Stimulated activated CD4-positive, alpha-beta T cell treated with anti-CD3 and anti-CD28 coated beads, Interleukin-1b, Interleukin-23, amount 100 ng/mL, for 4 hours (primary cell): Measurements from ENCODE around the gene PABPN1.
"Not testable (repeated sequence)": the region's sequence is repeated elsewhere in the genome, so short reads cannot be mapped to it uniquely, and the experiment has no call there.

Source experiments
- DNase-seq, 2 donors: peaks; one replicate each; pipeline ENCODE4 v3.0.0-alpha.2; 2020; ENCODE audit warnings: low read depth in 2 of 2

Gene PABPN1, protein sequence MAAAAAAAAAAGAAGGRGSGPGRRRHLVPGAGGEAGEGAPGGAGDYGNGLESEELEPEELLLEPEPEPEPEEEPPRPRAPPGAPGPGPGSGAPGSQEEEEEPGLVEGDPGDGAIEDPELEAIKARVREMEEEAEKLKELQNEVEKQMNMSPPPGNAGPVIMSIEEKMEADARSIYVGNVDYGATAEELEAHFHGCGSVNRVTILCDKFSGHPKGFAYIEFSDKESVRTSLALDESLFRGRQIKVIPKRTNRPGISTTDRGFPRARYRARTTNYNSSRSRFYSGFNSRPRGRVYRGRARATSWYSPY

GRCh38 chr14:23320584-23321571 lies at the start of gene PABPN1:
Gene PABPN1, plus strand, starts transcription at chr14:23321457. Its CDS starts 13 bp downstream, at chr14:23321470.
- peak; percentile 90 to 93 for DNase-seq

- no peak for DNase-seq
These were observed 45.8 kb upstream of the PABPN1 start for GRCh38 chr14:23275412-23275811.

- DNase-seq = no peak
These were observed 44.1 kb upstream of the PABPN1 start for GRCh38 chr14:23277189-23277588.

GRCh38 chr14:23277928-23278327 lies 43.3 kb upstream of the PABPN1 start:
- DNase-seq = not testable (repeated sequence)

DNA sequence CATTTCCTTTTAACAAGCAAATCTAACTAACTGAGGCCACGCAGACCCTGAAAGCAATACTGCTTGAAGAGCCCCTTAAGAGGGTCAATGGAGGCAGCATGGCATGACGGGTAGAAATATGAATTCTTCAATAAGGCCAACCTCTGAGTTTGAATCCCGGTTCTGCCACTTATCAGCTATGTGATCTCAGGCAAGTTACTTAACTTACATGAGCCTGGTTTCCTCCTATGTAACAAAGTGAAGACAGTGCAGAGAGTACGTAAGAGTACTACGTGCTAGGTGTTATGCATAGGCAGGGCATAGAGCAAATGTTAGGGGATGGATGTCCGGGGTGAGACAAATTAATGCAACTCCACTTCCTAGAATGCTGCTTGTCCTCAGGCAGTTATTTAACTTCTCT lies 40.0 kb upstream of the PABPN1 start:
- no peak for DNase-seq

- no peak for DNase-seq
These were observed 36.4 kb upstream of the PABPN1 start for GRCh38 chr14:23284654-23285529.

GRCh38 chr14:23285530-23286019 lies 35.7 kb upstream of the PABPN1 start:
- DNase-seq = peak in 1 of 2 donors; percentile 15

DNA sequence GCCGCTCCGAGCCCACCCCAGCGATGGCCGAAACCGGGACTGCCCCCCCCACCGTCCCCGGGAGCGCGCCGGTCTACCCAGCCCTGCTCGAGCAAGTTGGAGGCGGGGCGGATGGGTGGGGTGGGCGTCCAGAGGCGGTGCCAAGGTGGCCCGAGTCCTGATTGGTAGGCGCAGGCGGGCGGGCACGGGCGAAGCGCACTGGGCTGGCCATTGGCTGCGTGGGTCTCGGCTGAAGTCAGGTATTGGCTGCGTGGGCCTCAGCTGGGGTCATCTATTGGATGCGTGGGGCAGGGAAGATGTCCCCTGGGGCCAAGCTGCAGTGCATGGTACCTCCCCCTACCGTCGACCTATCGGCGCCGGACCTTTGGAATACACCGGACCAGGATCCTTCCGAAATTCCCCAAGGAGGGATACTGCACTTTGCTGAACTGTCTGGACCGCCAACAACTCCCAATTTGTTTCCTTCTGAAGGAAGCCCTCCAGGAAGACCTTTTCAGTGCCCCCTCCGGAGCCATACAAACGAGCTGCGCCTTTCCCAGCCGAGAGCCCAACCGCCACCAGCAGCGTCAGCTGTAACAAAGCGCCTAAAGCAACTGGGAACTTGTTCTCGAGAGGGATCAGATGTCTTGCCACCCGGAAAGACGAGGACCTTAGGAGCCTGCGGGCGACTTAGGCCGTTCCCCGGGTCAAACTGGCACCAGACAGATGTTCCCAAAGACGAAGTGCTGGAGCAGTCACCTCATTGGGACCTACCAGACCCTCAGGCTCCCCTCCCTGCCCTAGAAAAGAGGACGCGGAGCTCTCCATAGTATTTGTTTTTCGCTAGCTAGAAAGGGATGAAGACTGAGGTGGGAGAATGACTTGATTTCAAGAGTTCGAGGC lies 35.0 kb upstream of the PABPN1 start, which contains the start of gene HOMEZ:
TSS of gene HOMEZ (minus strand) at position 113 of the 882 bp plus-strand sequence. CDS start 180 bp downstream, outside the sequence.
- peak; percentile 93 to 98 for DNase-seq

GRCh38 chr14:23286902-23287479 lies 34.3 kb upstream of the PABPN1 start:
- DNase-seq = no peak

GRCh38 chr14:23294734-23295561 lies 26.3 kb upstream of the PABPN1 start:
- DNase-seq = peak; percentile 31 to 32

- DNase-seq = no peak
These were observed 25.1 kb upstream of the PABPN1 start for GRCh38 chr14:23296012-23296777.

GRCh38 chr14:23297096-23297495 lies 24.2 kb upstream of the PABPN1 start:
- no peak for DNase-seq

DNA sequence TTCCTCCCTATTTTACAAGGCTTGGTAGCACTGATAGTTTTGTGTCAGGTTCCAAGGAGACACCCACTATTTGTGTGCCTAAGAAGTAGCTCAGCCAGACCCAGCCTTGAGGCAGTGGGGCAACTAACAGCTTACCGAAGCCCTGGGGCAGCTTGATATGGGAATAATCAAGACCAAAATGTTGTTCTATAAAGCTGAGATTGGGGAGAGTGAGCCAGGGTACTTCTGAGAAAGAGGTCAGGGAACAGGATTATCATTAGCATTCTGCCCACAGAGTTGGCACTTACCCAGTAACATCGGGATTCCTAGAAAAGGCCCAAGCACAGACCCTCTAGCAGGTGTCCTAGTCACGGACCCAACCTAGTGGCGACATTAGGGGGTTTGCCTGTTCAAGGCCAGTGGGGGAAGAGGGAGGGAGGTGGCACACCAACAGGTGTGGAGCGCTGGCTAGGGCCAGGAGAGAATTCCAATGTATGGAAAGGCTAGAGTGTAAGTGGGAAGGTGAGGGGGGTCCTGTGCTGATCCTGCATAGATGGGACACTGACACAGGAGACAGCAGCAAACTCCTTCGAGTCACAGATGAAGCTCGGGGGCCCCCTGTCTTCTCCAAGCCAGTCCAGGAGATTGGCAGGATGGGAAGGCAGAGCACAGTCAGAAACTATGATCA lies 23.5 kb upstream of the PABPN1 start:
- DNase-seq = no peak

GRCh38 chr14:23299211-23299957 lies 21.9 kb upstream of the PABPN1 start:
- DNase-seq = no peak

DNA sequence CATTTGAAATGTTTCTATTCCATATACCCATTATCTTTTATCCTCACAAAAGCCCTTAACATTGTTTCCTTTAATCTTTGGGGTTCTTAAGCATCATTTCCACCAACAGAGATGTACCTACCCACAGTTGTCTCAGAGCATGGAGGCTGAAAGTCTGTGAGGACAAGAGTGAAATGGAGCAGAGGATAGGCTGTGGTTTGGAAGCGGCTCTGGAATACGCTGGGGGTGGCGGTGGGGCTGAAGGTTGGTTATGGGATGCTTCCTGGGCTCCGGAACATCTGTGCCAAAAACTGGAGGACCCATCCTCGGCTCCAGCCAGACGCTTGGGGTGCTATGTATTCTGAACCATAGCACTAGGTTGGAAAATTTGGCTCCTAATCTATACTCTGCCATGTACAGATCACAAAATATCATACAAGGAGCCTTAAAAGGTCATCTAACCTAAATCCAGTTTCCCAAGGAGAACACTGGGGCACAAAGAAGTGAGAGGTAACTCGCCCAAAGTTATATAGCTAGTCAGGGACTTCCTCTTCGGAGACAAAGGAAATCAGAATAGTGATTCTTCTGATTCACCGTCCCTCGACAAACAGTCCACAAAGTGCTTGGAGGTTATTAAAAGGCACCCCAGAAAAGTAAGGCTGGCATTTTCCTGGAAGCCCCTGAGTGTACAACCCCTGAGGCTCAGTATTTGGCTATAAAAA lies 21.1 kb upstream of the PABPN1 start:
- no peak for DNase-seq

DNA sequence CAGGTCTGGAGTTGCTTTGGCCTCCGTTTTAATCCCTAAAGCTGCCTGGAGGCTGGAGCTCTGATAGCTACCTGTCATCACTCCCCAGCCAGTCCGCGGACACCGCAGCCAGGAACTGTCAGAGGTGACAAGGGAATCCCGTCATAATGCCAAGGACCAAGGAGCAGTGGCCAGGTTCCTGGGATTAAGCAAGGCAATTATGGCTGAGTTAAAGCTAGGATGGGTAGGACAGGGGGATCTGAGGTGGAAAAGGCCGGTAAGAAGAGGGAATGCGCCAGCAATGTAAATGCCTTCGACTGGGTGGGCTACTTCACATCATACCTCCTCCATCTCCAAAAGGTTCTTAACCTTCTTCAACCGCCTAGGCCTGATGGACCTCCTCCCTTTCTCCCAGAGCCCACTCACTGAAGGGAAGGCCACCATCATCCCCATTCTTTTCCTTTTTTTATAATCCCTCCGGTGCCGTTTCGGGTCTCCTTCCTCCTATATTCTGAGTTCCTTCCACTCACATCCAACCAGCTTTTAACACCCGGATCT lies 20.5 kb upstream of the PABPN1 start:
- no peak for DNase-seq
